NCI-H1092 (cell line): Measurements from ENCODE around the gene CYTH4.

ENCODE experiments used
- DNase-seq: peaks from one replicate; lab custom pipeline; 2025; lab: John Stamatoyannopoulos, UW

CYTH4 gene

DNA sequence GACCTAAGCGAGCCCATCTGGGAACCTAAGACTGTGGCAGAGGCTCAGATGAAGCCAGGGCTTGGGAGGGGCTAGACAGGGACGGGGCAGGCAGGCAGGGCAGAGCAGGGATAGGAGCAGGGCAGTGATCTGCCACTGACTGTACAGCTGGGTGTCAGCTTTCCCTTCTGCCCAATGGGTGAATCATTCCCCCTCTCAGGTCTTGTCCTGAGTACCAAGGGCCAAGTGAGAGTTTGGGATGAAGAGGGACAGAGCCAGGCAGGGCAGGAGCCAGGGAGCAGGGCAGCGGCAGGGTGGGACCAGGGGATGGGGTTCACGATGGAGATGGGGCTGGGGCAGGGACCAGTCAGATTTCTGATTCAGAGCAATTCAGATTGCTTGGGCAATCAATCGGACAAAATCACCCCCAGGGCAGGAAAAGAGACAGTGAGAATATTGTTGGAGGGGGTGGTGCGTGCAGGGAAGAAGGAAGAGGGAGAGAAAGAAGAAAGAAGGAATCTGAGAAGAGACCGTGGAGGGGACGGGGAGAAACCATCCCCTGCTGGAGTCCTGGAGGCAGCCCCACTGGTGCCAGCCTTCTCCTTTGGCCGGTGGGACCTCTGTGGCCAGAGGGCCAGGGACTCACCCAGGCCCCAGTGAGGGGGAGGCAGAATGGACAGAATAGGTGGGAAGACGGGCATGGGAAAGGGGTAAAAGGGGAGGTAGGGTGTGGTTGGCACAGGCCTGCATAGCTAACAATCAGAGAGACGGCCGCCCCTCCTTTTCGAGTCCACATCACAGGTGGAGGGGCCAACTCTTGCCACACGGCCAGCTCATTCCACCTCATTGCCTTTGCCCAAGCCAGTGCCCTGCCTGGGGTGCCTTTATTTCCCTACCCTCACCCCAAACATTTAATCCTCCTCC lies 47.2 kb downstream of the CYTH4 start:
- DNase-seq = no peak

DNA sequence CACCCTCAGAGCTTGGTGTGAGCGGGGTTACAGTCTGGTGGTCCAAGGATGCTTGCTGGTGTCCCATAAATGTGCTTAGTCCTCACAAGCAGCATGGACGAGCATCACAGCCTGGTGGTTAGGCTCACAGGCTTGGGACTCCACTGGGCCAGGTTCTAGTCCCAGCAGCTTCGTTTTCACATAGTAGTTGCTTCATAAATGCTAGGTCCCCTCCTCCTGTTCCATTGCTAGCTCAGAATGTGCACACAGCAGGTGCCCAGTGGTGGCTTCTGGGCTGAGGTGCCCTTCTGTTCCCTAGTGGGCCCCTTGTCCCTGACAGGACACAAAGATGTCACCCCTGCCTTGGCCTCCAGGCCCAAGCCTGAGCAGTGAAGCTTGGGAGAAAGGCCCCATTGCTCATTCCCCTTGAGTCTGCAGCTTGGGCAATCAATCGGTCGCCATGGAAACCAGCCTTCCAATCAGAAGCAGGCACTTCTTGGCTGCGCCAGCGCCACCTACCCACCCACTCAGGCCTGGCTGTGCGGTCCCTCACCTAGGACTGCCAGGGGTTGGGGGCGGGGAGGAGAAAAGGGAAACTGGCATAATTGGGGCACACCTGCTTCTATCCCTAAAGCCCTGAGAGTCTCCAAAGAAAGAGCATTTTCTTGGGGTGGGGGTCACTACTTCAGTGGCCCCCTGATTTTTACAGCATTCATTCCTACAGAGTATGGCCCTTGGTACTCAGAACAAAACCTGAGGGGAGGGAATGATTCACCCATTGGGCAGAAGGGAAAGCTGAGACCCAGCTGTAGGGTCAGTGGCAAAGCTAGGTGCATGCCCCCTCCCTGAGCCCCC lies 48.1 kb downstream of the CYTH4 start:
- DNase-seq = peak; percentile 80

GRCh38 chr22:37331034-37331428 lies 48.7 kb downstream of the CYTH4 start:
- peak; percentile 30 for DNase-seq

DNA sequence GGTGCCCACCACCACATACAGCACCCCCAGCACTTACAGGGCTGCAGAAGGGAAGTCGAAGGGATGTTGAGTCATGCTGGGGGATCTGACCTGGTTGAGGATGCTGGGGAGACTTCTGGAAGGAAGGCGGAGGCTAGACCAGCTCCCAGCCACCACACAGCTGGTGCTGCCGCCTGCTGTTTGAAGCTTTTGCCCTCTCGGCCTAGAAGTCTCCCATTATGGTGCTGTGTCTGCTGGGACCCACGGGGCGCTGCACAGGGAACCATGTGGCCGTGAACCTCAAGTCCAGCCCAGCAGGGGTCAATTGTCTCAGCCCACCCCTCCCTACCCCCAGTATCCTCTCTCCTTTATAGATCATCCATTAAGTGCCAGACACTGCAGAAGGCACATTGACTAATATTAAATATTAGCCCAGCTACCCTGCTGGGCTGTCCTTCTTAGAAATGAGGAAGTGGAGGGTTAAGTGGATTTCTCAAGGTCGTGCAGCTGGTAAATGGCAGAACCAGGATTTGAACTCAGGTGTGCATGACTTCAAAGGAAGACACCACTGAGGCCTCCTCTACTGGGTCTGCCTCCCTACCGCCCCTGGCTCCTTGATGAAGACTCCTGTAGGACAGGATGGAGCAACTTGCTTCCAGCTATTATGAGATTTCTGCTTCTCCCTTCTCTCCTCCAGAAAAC lies 49.7 kb downstream of the CYTH4 start:
- no peak for DNase-seq

DNA sequence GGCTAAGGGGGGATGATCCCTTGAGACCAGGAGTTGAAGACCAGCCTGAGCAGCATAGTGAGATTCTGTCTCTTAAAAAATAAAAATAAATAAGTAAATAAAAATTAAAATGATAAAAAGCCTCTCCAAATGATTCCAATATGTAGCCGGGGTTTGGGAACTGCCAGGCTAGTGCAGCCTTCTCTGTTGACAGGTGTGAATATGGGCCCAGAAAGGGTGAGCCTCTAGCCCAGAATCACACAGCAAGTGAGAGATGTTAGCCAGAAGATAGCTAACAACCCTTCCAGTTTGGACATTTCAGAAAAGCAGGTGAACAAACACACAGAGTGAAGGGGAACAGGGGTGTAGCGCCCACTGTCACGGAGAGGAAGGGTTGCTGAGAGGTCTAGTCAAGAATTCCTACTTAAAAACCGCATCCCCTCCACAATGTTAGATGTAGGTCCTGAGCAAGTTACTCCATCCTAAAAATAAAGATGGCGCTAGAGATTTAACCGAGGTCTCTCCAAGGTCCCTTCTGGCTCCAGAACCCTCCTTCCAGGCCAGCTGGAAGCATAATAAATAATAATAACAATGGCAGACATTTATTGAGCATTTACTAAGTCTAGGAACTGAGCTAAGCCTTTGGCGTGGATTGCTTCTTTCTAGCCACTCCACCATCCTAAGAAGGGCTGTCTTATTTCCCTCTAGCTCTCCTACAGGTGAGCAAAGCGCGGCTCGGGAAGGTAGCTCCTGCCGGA lies 51.6 kb downstream of the CYTH4 start:
- DNase-seq = no peak

DNA sequence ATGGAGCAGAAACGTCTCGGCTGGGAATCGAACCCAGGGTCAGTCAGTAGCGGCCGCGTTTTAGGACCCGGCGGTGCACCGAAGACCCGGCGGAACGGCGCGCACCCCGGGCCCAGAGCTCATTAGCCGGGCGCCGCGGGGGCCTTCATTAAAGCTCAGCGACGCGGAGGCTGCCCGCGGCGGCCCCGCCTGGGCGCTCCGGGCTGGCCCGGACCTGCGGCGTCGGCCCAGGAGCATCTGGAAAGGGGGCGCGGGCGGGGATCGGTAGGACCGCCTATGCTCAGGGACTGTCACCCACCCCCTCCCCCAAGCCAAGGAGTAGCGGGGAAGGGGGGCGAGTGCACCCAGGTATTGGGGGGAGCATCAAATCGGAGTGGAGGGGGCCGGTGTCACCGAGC lies 52.2 kb downstream of the CYTH4 start:
- DNase-seq = no peak

DNA sequence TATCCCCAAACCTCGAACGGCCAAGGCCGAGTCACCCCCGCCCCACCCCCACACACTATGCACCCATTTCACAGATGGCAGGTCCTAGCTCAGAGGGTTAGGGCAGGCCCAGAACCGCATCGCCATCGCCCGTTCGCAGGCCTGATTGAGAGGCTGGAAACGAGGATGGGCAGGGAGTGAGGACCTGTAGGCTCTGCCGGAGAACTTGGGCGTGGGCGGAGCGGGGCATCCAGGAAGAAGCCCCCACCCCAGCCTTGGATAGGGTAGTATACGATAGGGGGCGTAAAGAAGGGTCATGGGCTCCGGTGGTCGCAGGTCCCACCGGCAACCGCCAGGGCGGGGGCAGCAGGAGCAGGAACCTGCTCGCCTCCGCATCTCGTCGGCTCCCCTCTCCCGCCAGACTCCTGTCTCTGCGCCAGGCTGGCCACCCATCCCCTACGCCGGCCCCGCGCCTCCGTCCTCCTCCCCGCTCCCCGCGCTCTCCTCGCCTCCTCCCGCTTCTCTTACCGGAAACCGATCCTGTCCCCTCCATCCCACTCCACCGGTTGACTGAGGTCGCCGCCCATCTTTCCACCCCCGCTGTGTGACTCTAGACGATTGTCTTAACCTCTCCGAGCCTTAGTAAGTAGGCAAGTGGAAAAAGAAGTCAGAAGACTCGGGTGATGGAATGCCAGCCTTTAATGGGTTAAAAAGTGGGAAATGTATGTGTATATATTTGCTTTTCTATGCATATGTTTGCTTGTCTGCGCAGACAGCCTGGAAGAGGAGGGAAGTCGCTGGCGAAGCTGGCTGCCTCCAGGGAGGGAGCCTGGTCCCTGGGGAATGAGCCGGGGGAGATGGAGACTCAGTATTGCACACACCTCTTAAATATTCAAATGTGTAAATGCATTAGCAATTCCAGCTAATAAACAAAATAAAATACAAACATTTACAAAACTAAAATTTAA lies 52.8 kb downstream of the CYTH4 start:
- DNase-seq = no peak

DNA sequence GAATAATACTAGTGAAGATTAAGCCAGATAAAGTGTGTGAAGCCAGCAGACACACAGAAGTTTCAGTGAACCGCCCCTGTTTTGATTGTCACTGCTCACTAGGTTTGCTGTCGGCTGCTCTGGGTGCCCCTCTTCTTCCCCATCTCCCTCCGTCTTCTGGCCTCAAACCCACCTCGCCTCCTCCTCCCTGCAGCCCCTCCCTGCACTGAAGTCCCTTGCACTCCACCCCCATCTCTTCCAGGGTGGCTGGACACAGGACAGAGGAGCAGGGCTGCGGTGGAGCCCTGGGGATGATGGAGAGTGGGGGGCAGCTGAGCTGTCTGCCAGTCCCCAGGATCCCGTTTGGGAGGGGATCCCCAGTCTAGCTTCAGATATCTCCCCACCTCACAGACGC lies 53.5 kb downstream of the CYTH4 start:
- no peak for DNase-seq

DNA sequence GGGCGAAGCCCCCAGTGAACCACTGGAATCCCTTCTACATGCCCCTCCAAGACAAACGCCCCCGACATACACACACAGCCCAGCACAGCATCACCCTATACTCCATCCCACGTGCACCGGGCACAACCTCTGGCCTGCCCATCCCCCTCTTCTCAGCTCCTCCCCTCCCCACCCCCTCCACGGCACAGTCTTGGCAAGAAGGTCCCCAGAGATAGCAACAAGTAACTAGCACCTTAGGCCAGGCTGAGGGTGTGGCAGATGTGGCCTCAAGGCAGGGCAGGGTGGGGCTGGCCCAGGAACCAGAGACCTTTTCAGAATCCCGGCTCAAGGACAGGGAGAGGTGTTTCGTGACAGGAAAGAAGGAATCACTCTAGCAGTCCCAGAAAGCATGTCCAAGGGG lies 54.3 kb downstream of the CYTH4 start:
- DNase-seq = no peak

DNA sequence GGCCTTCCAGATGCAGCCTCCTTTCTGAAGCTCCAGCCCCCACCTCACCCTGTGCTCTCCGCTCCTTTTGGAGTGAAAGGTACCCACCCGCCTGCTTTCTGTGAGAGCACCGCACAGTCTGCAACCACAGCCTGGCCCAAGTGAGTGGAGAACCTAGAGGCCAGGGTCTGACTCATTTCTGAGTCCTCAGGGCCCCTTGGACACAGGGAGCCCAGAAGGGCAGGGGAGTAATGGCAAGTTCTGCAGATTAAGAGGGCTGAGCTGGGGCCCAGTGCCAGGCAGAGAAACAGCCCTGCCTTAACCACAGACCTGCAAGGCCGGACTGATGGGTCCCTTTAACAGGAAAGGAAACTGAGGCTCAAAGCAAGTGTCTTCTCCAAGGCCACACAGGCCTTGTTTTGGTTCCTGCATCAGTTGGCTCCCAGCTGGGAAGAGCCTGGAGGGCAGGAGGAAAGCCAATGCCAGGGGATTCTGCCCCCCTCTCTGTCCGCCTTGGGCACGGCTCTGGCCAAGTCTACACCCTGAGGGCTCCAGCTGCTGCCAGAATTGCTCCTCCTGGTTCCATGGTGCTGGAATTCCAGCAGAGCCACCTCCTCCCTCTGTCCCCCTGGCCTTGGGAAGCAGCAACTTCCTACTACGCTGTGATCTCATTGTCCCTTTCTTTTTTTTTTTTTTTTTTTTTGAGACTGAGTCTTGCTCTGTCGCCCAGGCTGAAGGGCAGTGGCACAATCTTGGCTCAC lies 55.1 kb downstream of the CYTH4 start:
- DNase-seq = no peak

- DNase-seq = no peak
Measured at GRCh38 chr22:37338539-37339246, 56.4 kb downstream of the CYTH4 start.

DNA sequence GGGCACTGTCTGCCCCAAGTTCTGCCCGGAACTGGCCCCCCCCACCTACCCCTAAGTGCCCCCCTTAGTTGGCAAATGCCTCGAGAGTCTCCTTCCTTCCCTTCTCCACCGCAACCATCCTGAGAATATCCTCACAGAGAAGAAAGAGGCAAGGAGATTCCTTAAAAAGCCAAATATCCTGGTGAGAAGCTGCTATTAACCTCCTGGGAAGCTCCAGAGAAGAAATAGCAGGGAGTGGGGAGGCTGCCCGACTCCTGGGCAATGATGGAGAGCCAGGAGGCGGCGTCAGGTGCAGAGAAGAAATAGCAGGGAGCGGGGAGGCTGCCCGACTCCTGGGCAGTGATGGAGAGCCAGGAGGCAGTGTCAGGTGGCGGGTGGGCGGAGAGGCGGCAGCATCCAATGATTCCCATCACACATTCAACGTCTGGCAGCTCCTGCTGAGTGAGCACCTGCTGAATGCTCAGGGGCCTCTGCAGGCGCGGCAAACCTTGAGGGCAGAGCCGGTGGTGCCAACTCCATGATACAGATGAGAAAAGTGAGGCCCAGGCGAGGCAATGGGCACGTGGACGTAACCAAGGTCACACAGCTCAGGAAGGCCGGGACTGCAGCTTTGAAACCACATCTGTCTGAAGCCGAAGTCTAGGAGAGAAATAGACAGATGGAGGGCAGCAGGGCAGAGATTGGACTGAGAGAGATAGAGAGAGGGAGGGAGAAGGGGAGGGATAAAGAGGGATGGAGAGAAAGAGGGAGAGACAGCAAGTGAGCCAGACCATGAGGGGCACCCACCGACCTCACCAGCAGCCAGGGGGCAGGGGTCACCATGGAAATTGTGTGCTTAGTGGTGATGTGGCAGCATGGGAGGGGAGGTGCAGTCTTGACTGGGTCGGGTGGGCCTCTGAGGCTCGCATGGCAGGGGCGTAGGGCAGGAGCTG lies 58.3 kb downstream of the CYTH4 start:
- DNase-seq = no peak

GRCh38 chr22:37342065-37342464 lies 59.8 kb downstream of the CYTH4 start:
- DNase-seq = no peak

GRCh38 chr22:37343348-37343747 lies 61.0 kb downstream of the CYTH4 start:
- DNase-seq = no peak

GRCh38 chr22:37343863-37344734 lies 61.8 kb downstream of the CYTH4 start:
- DNase-seq = no peak

- no peak for DNase-seq
Measured at GRCh38 chr22:37344735-37345449, 62.6 kb downstream of the CYTH4 start.
